Esophagus squamous epithelium (tissue), 4 donors: ENCODE data around the gene ASB13.
"Not testable (repeated sequence)": the region's sequence is repeated elsewhere in the genome, so short reads cannot be mapped to it uniquely, and the experiment has no call there.

Source experiments
- POLR2A ChIP-seq, 4 donors: fragments of 450-650 bp; IDR thresholded peaks; one replicate each; pipeline ENCODE4 v1.6.1; 2017; ENCODE audit warnings: antibody characterized with exemption in 4 of 4, mild to moderate bottlenecking in 4 of 4, moderate library complexity in 3 of 4
- TF ChIP-seq, protein P1 (sequence below), 6 experiments: fragments of 450-650 bp in 4 of 6; fragments of 200-600 bp in 2 of 6; sonication (generic) in 2 of 6; IDR thresholded peaks; one replicate each; pipeline ENCODE4 v1.5.1; 2016 to 2019; ENCODE audit warnings: antibody characterized with exemption in 6 of 6, mild to moderate bottlenecking in 4 of 6, moderate library complexity in 4 of 6

DNA sequence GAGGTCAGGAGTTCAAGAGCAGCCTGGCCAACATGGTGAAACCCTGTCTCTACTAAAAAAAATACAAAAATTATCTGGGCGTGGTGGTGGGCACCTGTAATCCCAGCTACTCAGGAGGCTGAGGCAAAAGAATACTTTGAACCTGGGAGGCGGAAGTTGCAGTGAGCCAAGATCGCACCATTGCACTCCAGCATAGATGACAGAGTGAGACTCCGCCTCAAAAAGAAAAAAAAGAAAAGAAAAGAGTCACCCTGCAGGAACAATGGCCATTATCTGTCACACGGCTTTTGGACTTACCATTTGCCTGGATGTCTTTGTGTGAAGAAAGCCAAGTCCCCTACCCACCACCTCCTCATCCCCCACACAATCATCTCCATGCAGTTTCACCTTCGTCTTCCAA, 73.0 kb downstream of the ASB13 start:
- TF ChIP-seq, protein P1, sequence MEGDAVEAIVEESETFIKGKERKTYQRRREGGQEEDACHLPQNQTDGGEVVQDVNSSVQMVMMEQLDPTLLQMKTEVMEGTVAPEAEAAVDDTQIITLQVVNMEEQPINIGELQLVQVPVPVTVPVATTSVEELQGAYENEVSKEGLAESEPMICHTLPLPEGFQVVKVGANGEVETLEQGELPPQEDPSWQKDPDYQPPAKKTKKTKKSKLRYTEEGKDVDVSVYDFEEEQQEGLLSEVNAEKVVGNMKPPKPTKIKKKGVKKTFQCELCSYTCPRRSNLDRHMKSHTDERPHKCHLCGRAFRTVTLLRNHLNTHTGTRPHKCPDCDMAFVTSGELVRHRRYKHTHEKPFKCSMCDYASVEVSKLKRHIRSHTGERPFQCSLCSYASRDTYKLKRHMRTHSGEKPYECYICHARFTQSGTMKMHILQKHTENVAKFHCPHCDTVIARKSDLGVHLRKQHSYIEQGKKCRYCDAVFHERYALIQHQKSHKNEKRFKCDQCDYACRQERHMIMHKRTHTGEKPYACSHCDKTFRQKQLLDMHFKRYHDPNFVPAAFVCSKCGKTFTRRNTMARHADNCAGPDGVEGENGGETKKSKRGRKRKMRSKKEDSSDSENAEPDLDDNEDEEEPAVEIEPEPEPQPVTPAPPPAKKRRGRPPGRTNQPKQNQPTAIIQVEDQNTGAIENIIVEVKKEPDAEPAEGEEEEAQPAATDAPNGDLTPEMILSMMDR (IDR thresholded peaks at IDR 0.05) = not testable (repeated sequence)
- not testable (repeated sequence) for TF ChIP-seq POLR2A (IDR thresholded peaks at IDR 0.05)
